Esophagus squamous epithelium (tissue), 5 donors: ENCODE data around the gene UVRAG. TPM values are rescaled to one million over a fixed set of nuclear protein-coding genes. Genes with fewer than 3 reads are reported as not detected.

ENCODE experiments used
- DNase-seq: peaks from one replicate; lab custom pipeline; 2025; lab: John Stamatoyannopoulos, UW
- H3K27ac ChIP-seq, 4 donors: fragments of 200-600 bp; sonication (generic); one replicate each; pipeline ENCODE4 v1.5.1; 2016 to 2019; ENCODE audit warnings: mild to moderate bottlenecking in 1 of 4
- H3K27me3 ChIP-seq, 4 donors: fragments of 200-600 bp; sonication (generic); 1 replicate in 3 of 4; 2 replicates in 1 of 4; pipeline versions ENCODE4 v1.5.1 to v1.6.0; 2017 to 2021; ENCODE audit warnings: antibody characterized with exemption in 1 of 4
- H3K36me3 ChIP-seq, 3 donors: fragments of 200-600 bp; sonication (generic); one replicate each; pipeline ENCODE4 v1.5.1; 2016 to 2019
- H3K4me1 ChIP-seq, 3 donors: fragments of 200-600 bp; sonication (generic); one replicate each; pipeline ENCODE4 v1.5.1; 2017 to 2019
- H3K4me3 ChIP-seq, 4 donors: fragments of 200-600 bp; sonication (generic); 1 replicate in 3 of 4; 2 replicates in 1 of 4; pipeline ENCODE4 v1.5.1; 2016 to 2019; ENCODE audit warnings: mild to moderate bottlenecking in 2 of 4, moderate library complexity in 1 of 4
- H3K9me3 ChIP-seq, 3 donors: fragments of 200-600 bp; sonication (generic); one replicate each; pipeline ENCODE4 v1.5.1; 2016 to 2019
- POLR2A ChIP-seq, 4 donors: fragments of 450-650 bp; IDR thresholded peaks; one replicate each; pipeline ENCODE4 v1.6.1; 2017; ENCODE audit warnings: antibody characterized with exemption in 4 of 4, mild to moderate bottlenecking in 4 of 4, moderate library complexity in 3 of 4
- WGBS, 2 donors: methylation state at CpG; one replicate each; pipeline ENCODE4 v1.1.5; 2018; 5-methylcytosine and 5-hydroxymethylcytosine counted together
- intact Hi-C: fragments of 100-400 bp; cut with DNase I; formaldehyde crosslinking; loops from one replicate; pipeline ENCODE4 v1.15.0; 2022
- total RNA-seq, 4 donors: library from RNA; depleted of rRNA; stranded (reverse); fragments of >200 nt; gene quantifications; one replicate each; pipeline ENCODE4 v1.1.0, GENCODE V29; 2016
- TF ChIP-seq, protein P1 (sequence below), 6 experiments: fragments of 450-650 bp in 4 of 6; fragments of 200-600 bp in 2 of 6; sonication (generic) in 2 of 6; IDR thresholded peaks; one replicate each; pipeline ENCODE4 v1.5.1; 2016 to 2019; ENCODE audit warnings: antibody characterized with exemption in 6 of 6, mild to moderate bottlenecking in 4 of 6, moderate library complexity in 4 of 6
- donor health status: DM: yes; HTN: yes; CAD: no.

UVRAG gene
- total RNA-seq, 4 donors from 2014 or later = 3.5 to 15.4 (median 8.5) TPM

- intact Hi-C loops = loop anchor here (10.0 kb wide), 1 partner anchor 86 kb away; no protein-coding TSS in a partner anchor
- TF ChIP-seq, protein P1, sequence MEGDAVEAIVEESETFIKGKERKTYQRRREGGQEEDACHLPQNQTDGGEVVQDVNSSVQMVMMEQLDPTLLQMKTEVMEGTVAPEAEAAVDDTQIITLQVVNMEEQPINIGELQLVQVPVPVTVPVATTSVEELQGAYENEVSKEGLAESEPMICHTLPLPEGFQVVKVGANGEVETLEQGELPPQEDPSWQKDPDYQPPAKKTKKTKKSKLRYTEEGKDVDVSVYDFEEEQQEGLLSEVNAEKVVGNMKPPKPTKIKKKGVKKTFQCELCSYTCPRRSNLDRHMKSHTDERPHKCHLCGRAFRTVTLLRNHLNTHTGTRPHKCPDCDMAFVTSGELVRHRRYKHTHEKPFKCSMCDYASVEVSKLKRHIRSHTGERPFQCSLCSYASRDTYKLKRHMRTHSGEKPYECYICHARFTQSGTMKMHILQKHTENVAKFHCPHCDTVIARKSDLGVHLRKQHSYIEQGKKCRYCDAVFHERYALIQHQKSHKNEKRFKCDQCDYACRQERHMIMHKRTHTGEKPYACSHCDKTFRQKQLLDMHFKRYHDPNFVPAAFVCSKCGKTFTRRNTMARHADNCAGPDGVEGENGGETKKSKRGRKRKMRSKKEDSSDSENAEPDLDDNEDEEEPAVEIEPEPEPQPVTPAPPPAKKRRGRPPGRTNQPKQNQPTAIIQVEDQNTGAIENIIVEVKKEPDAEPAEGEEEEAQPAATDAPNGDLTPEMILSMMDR (IDR thresholded peaks at IDR 0.05) = no peak
- no peak for TF ChIP-seq POLR2A (IDR thresholded peaks at IDR 0.05)
- Histone ChIP-seq H3K4me3 (no peak overlapping the region), H3K36me3 (no peaks in the 10 kb centered on the region), H3K27ac (no peak overlapping the region), H3K4me1 (peaks cover 0 to 5% (median 0%) of the 10 kb centered on the region in 3 donors), H3K27me3 (no peaks in the 10 kb centered on the region), H3K9me3 (no peaks in the 10 kb centered on the region)
- no peak for DNase-seq
- 36 to 68% methylated on average over 2 of the region's 2 CpGs for WGBS, 2 donors
Measured at GRCh38 chr11:75790986-75791385, 24.0 kb upstream of the UVRAG start.

GRCh38 chr11:75792127-75792731, 22.8 kb upstream of the UVRAG start:
- Histone ChIP-seq H3K36me3 (no peaks in the 10 kb centered on the region), H3K4me3 (no peak overlapping the region), H3K27me3 (no peaks in the 10 kb centered on the region), H3K4me1 (peaks cover 0 to 5% (median 0%) of the 10 kb centered on the region in 3 donors), H3K27ac (no peak overlapping the region), H3K9me3 (no peaks in the 10 kb centered on the region)
- intact Hi-C loops = loop anchor here (10.0 kb wide), 1 partner anchor 87 kb away; no protein-coding TSS in a partner anchor
- no peak for DNase-seq
- no peak for TF ChIP-seq POLR2A (IDR thresholded peaks at IDR 0.05)
- TF ChIP-seq, protein P1 (IDR thresholded peaks at IDR 0.05) = no peak
- 67% methylated on average over 1 of the region's 6 CpGs; no CpG with 5 or more reads in 1 of the 2 donors for WGBS, 2 donors

DNA sequence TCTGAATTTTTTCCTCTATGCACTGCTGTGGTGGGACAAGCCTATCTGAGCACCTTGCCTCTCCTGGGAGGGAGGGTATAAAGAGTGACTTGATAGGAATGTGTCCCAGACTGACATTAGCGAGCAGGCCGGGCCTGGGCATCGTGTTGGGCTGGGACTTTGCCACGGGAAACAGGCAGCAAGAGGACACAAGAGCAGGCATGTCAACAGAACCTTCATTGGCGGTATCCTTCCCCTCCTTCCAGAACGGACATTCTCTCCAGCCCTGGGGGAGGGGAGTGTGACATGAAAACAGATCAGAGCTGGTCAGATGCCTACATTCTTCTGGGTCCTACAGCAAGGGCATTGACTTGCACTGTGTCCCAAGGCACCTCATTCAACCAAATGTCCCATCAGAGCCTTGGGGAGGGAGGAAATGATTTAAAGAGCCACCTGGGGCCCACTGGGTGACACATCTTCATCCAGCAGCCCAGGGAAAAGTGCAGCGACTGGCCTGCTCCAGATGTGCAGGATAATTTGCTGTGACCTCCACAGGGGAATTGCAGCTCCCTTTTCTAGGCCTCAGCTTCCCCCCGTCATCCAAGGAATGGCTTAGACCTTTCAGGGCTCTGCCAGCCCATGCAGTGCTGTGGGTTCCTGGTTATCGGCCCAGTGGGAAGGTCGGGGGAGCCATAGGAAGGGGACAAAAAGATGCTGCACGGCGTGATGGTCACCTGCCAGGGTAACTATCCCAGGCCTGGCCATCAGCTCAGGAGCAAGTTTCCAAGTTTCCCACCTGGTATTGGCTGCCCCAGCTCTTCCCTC, 21.8 kb upstream of the UVRAG start:
- TF ChIP-seq POLR2A (IDR thresholded peaks at IDR 0.05) = no peak
- TF ChIP-seq, protein P1 (IDR thresholded peaks at IDR 0.05) = no peak
- Histone ChIP-seq H3K36me3 (no peaks in the 10 kb centered on the region), H3K4me1 (peaks cover 0 to 5% (median 0%) of the 10 kb centered on the region in 3 donors), H3K27ac (no peak overlapping the region), H3K4me3 (no peak overlapping the region), H3K9me3 (no peaks in the 10 kb centered on the region), H3K27me3 (no peaks in the 10 kb centered on the region)
- 59% methylated on average over 11 of the region's 12 CpGs; no CpG with 5 or more reads in 1 of the 2 donors for WGBS, 2 donors
- DNase-seq = no peak
- intact Hi-C loops = loop anchor here (10.0 kb wide), 1 partner anchor 88 kb away; no protein-coding TSS in a partner anchor

DNA sequence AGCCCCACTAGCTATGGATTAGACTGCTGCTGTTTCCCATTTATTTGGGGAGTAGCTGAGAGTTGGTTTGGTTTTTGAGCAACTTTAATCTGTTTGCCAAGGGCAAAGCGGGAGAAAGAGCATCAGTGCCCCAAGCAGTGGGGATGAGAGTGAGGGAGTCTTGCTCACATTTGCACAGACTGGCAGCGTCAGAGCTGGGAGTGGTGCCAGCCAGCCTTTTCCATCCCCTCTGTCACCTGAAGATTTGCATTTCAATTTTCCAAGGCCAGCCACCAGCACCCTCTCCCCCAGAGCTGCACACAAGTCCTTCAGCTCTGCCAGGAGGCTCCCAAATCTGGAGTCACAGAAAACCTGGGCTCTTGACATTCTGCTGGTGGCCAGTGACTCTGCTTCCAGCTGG, 21.0 kb upstream of the UVRAG start:
- peaks cover 0 to 5% (median 0%) of the 10 kb centered on the region in 3 donors for H3K4me1 ChIP-seq
- H3K4me3 ChIP-seq = no peak overlapping the region
- no peak for DNase-seq
- no peaks in the 10 kb centered on the region for H3K36me3 ChIP-seq
- H3K9me3 ChIP-seq = no peaks in the 10 kb centered on the region
- WGBS, 2 donors = 65 to 100% methylated on average over 1 to 2 of the region's 2 CpGs
- no peak overlapping the region for H3K27ac ChIP-seq
- no peak for TF ChIP-seq POLR2A (IDR thresholded peaks at IDR 0.05)
- TF ChIP-seq, protein P1 (IDR thresholded peaks at IDR 0.05) = no peak
- no peaks in the 10 kb centered on the region for H3K27me3 ChIP-seq
- intact Hi-C loops = loop anchor here (10.0 kb wide), 1 partner anchor 89 kb away; no protein-coding TSS in a partner anchor
